A549 treated with CpdA at 1 μM for 4 hours (cell line): Measurements from ENCODE around the gene F2R. TPM values are rescaled to one million over a fixed set of nuclear protein-coding genes. Genes with fewer than 3 reads are reported as not detected.

Experiments
- total RNA-seq: library from RNA; stranded (reverse); fragments of 200-300 nt; extraction: Qiagen RNA extraction; gene quantifications from 5 replicates; pipeline ENCODE4 v1.2.3, GENCODE V29; 2022; ENCODE audit warnings: low read depth

Gene F2R
- 35.2 to 56.9 TPM (median 52.2 TPM) in 5 replicates for total RNA-seq

GRCh38 chr5:76715736-76716455 is at the start of gene F2R:
Gene F2R (plus strand): TSS chr5:76716126. CDS start chr5:76716308, 182 bp downstream.

Other genes starting within 250 kb of the F2R start
- gene F2RL2, start 92.7 kb upstream of the F2R start, total RNA-seq: 4.9 to 6.8 TPM (median 5.4 TPM) in 5 replicates
- 238 to 332 TPM (median 276 TPM) in 5 replicates for gene F2RL1, start 102.9 kb downstream of the F2R start, total RNA-seq
- gene S100Z, start 133.9 kb downstream of the F2R start, total RNA-seq: not detected in 5 replicates
- 0.06 to 0.33 TPM (median 0.21 TPM) in 5 replicates for gene CRHBP, start 236.9 kb downstream of the F2R start, total RNA-seq